Lower leg skin (tissue), 4 donors: ENCODE data around the gene LYPD8. TPM values are rescaled to one million over a fixed set of nuclear protein-coding genes. Genes with fewer than 3 reads are reported as not detected.

Experiments
- DNase-seq, 2 donors: peaks; one replicate each; pipeline ENCODE4 v3.0.0-alpha.2; 2019; ENCODE audit warnings: low spot score in 2 of 2
- H3K4me3 ChIP-seq: fragments of 200-600 bp; sonication (generic); 2 replicates; pipeline ENCODE4 v1.5.1; 2017; ENCODE audit warnings: mild to moderate bottlenecking, low read depth; ENCODE audit not compliant: poor library complexity, severe bottlenecking
- POLR2A ChIP-seq, 2 donors: fragments of 450-650 bp; IDR thresholded peaks; one replicate each; pipeline ENCODE4 v1.6.1; 2016 to 2017; ENCODE audit warnings: antibody characterized with exemption in 2 of 2, mild to moderate bottlenecking in 1 of 2, moderate library complexity in 1 of 2
- WGBS, 2 donors: methylation state at CpG; one replicate each; pipeline ENCODE4 v1.1.5; 2018; 5-methylcytosine and 5-hydroxymethylcytosine counted together
- intact Hi-C: fragments of 100-400 bp; cut with DNase I; formaldehyde crosslinking; loops from one replicate; pipeline ENCODE4 v1.15.0; 2023; ENCODE audit warnings: low total_unique reads
- total RNA-seq, 4 donors: library from RNA; depleted of rRNA; stranded (reverse); fragments of >200 nt; gene quantifications; one replicate each; pipeline ENCODE4 v1.1.0, GENCODE V29; 2016
- TF ChIP-seq, protein P1 (sequence below), 3 donors: fragments of 450-650 bp; IDR thresholded peaks; one replicate each; pipeline ENCODE4 v1.5.1; 2016; ENCODE audit warnings: antibody characterized with exemption in 3 of 3, mild to moderate bottlenecking in 3 of 3, moderate library complexity in 2 of 3

Gene LYPD8
- total RNA-seq, 4 donors from 2014 or later: not detected

DNA sequence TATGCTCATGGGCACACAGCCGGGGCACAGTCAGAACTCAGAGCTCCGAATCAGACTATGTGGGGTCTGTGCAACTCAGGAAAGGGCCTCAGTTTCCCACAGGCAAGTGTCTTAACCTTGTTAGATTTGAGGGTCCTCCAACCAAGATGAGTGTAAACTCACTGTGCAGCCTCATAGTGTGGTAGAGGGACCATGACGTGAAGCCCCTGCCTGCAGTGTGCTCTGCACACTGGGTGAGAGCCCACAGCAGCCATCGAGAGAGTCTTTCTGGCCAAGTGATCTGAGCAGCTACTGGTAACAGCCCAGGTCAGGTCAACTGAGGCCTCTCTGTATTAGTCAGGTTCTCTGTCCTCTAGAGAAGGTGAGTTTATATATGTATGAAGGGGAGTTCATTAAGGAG lies 592 bp upstream of the LYPD8 start:
- no peak for DNase-seq
- TF ChIP-seq POLR2A (IDR thresholded peaks at IDR 0.05): no peak
- TF ChIP-seq, protein P1, sequence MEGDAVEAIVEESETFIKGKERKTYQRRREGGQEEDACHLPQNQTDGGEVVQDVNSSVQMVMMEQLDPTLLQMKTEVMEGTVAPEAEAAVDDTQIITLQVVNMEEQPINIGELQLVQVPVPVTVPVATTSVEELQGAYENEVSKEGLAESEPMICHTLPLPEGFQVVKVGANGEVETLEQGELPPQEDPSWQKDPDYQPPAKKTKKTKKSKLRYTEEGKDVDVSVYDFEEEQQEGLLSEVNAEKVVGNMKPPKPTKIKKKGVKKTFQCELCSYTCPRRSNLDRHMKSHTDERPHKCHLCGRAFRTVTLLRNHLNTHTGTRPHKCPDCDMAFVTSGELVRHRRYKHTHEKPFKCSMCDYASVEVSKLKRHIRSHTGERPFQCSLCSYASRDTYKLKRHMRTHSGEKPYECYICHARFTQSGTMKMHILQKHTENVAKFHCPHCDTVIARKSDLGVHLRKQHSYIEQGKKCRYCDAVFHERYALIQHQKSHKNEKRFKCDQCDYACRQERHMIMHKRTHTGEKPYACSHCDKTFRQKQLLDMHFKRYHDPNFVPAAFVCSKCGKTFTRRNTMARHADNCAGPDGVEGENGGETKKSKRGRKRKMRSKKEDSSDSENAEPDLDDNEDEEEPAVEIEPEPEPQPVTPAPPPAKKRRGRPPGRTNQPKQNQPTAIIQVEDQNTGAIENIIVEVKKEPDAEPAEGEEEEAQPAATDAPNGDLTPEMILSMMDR (IDR thresholded peaks at IDR 0.05): no peak
- intact Hi-C loops: no loop called here
- 82 to 85% methylated on average over 4 of the region's 4 CpGs for WGBS, 2 donors
- no peak overlapping the region for H3K4me3 ChIP-seq

DNA sequence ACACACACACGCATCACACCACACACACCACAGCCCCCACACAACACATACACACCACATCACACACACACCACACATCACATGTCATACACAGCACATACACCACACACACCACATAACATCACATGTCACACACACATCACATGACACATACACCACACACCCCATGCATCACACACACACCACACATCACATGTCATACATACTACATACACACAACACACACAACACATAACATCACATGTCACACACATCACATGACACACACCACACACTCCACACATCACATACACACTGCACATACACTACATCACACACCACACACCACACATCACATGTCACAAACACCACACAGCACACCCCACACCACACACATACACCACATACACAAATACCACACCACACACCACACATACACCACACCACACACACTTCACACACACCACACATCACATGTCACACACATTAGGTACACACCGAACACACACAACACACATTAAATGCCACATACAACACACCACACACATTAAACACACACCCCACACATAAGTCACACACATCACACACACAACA lies 1.8 kb downstream of the LYPD8 start:
- no peak for DNase-seq
- intact Hi-C loops: no loop called here
- TF ChIP-seq, protein P1 (IDR thresholded peaks at IDR 0.05): no peak
- no peak for TF ChIP-seq POLR2A (IDR thresholded peaks at IDR 0.05)
- H3K4me3 ChIP-seq: no peak overlapping the region
- 98 to 100% methylated on average over 2 of the region's 2 CpGs for WGBS, 2 donors

DNA sequence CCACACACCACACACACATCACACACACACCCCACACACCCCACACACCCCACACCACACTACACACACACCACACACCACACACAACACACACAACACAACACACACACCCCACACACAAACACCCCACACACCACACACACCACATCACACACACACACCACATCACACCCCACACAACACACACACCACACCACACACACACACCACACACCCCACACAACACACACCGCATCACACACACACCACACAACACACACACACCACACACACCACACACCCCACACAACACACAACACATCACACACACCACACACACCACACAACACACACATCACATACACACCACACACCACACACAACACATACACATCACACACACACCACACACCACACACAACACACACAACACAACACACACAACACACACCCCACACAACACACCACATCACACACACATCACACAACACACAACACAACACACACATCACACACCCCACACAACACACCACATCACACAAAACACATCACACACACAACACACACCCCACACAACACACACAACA lies 2.4 kb downstream of the LYPD8 start:
- intact Hi-C loops: no loop called here
- no peak overlapping the region for H3K4me3 ChIP-seq
- WGBS, 2 donors: 100% methylated on average over 1 of the region's 1 CpG
- no peak for DNase-seq
- no peak for TF ChIP-seq POLR2A (IDR thresholded peaks at IDR 0.05)
- TF ChIP-seq, protein P1 (IDR thresholded peaks at IDR 0.05): no peak

DNA sequence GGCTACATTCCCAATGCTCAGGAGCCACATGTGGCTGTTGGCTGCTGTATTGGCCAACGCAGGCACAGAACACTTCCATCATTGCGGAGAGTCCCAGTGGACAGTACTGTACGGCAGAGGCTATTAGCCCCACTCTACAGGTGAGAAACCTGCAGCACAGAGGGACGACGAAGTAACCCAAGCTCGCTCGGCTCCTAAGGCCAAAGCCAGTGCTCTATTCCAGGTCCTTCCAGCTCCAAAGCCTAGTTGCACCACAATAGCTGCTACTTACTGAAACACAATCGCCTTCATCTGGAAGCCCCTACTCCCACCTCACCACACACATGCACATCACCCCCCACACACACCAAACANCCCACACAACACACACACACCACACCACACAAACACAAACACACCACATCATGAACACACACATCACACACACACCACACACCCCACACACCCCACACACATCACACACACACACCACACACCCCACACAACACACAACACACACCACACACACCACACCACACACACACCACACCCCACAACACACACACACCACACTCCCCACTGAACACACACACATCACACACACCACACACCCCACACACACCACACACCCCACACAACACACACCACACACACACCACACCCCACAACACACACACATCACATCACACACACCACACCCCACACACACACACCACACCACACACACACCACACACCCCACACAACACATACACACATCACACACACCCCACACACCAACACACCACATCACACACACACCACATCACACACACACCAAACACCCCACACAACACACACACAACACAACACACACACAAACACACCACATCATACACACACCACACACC lies 3.2 kb downstream of the LYPD8 start:
- no peak for DNase-seq
- WGBS, 2 donors: 62 to 67% methylated on average over 8 of the region's 8 CpGs
- TF ChIP-seq, protein P1 (IDR thresholded peaks at IDR 0.05): no peak
- no peak for TF ChIP-seq POLR2A (IDR thresholded peaks at IDR 0.05)
- no peak overlapping the region for H3K4me3 ChIP-seq
- intact Hi-C loops: no loop called here

DNA sequence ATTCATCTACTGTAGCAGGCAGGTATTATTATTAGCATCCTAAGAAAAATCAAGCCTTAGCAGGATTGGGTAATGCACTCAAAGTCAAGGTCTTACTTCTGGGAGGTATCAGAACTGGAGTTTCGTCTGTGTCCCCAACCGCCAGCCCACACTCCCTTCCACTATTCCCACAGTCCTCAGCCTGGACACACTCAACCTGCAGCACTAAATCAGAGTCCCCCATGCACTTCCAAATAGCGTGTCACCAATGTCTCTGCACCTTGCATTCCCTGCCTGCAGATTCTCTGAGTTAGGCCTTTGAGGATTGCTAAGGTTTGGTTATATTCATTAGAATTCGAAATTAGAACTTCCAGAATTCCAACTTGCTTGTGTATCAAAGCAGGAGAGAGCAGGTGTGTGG lies 3.9 kb downstream of the LYPD8 start:
- no peak for TF ChIP-seq POLR2A (IDR thresholded peaks at IDR 0.05)
- TF ChIP-seq, protein P1 (IDR thresholded peaks at IDR 0.05): no peak
- WGBS, 2 donors: 71 to 77% methylated on average over 4 of the region's 4 CpGs

More for the DNA sequence above, 3.9 kb downstream of the LYPD8 start:
- no peak for DNase-seq
- H3K4me3 ChIP-seq: no peak overlapping the region
- intact Hi-C loops: no loop called here
